Measurements from ENCODE around the gene NAP1L5. TPM values are rescaled to one million over a fixed set of nuclear protein-coding genes. Genes with fewer than 3 reads are reported as not detected.

NAP1L5 gene
- 10 to 100 TPM in 1 of 5 donors, 1 to 10 TPM in 3, not detected in 1; 3.5 to 22.6 (median 7.5) TPM for total RNA-seq
- 1 to 10 TPM; 3.1 to 6.3 (median 4.7) TPM for polyA plus RNA-seq
- long read RNA-seq, donor 1, partial matches to known transcripts: 0 of 1 reads
- long read RNA-seq, donor 1, other reads (novel, unspliced or antisense): 0 of 1 reads
- long read RNA-seq, donor 2, transcript NAP1L5-201 (1 exons, 1,915 nt): major isoform, 8 of 8 reads
- long read RNA-seq, donor 2, partial matches to known transcripts: 0 of 8 reads
- long read RNA-seq, donor 2, other reads (novel, unspliced or antisense): 0 of 8 reads
- long read RNA-seq, donor 3, transcript NAP1L5-201 (1 exons, 1,915 nt): major isoform, 5 of 5 reads
- long read RNA-seq, donor 3, partial matches to known transcripts: 0 of 5 reads
- long read RNA-seq, donor 3, other reads (novel, unspliced or antisense): 0 of 5 reads
- long read RNA-seq, donor 4: 0 reads
- long read RNA-seq, donor 5, transcript NAP1L5-201 (1 exons, 1,915 nt): major isoform, 9 of 9 reads
- long read RNA-seq, donor 5, partial matches to known transcripts: 0 of 9 reads
- long read RNA-seq, donor 5, other reads (novel, unspliced or antisense): 0 of 9 reads
- long read RNA-seq, donor 6, transcript NAP1L5-201 (1 exons, 1,915 nt): major isoform, 9 of 9 reads
- long read RNA-seq, donor 6, partial matches to known transcripts: 0 of 9 reads
- long read RNA-seq, donor 6, other reads (novel, unspliced or antisense): 0 of 9 reads
- long read RNA-seq, donor 7, transcript NAP1L5-201 (1 exons, 1,915 nt): major isoform, 11 of 11 reads
- long read RNA-seq, donor 7, partial matches to known transcripts: 0 of 11 reads
- long read RNA-seq, donor 7, other reads (novel, unspliced or antisense): 0 of 11 reads
- long read RNA-seq, donor 8, transcript NAP1L5-201 (1 exons, 1,915 nt): major isoform, 8 of 8 reads
- long read RNA-seq, donor 8, partial matches to known transcripts: 0 of 8 reads
- long read RNA-seq, donor 8, other reads (novel, unspliced or antisense): 0 of 8 reads
- long read RNA-seq, donor 9, transcript NAP1L5-201 (1 exons, 1,915 nt): major isoform, 17 of 17 reads
- long read RNA-seq, donor 9, partial matches to known transcripts: 0 of 17 reads
- long read RNA-seq, donor 9, other reads (novel, unspliced or antisense): 0 of 17 reads
- long read RNA-seq, donor 10, partial matches to known transcripts: 0 of 4 reads
- long read RNA-seq, donor 10, other reads (novel, unspliced or antisense): 0 of 4 reads

GRCh38 chr4:88697588-88698329, at the start of gene NAP1L5:
Gene NAP1L5, minus strand, starts transcription at chr4:88697829. Its CDS starts 75 bp downstream, at chr4:88697754.
- no peaks in the 10 kb centered on the region for H3K9me3 ChIP-seq
- no peaks in the 10 kb centered on the region for H3K27me3 ChIP-seq
- H3K4me1 ChIP-seq: peaks cover 0 to 25% (median 5%) of the 10 kb centered on the region in 4 donors
- H3K4me3 ChIP-seq: peak within 1 kb of the TSS; percentile 51 to 62 (median 57)
- WGBS, 5 donors: 51 to 62% (median 54%) methylated on average over 30 to 40 of the region's 40 CpGs
- peak; percentile 62 to 92 for DNase-seq
- peaks cover 0 to 30% (median 27%) of the 10 kb centered on the region in 4 donors for H3K36me3 ChIP-seq
- peak within 1 kb of the TSS; percentile 52 to 87 (median 82) for H3K27ac ChIP-seq
- intact Hi-C loops (cut with DNase I; ENCODE audit: low total_unique reads): no loop called here
- TF ChIP-seq POLR2A (IDR thresholded peaks at IDR 0.05): peak in 1 of 4 donors; percentile 55
- TF ChIP-seq POLR2AphosphoS5 (IDR thresholded peaks at IDR 0.05): peak; percentile 62 to 80 (median 63)
- TF ChIP-seq CTCF (IDR thresholded peaks at IDR 0.05): no peak

- 90 to 96% (median 94%) methylated on average over 7 of the region's 7 CpGs for WGBS, 5 donors
- no peaks in the 10 kb centered on the region for H3K9me3 ChIP-seq
- H3K27me3 ChIP-seq: no peaks in the 10 kb centered on the region
- no peak for DNase-seq
- H3K4me1 ChIP-seq: peaks cover 0 to 32% (median 16%) of the 10 kb centered on the region in 4 donors
- intact Hi-C loops (cut with DNase I; ENCODE audit: low total_unique reads): no loop called here
- no peak for TF ChIP-seq EP300 (IDR thresholded peaks at IDR 0.05)
- TF ChIP-seq POLR2AphosphoS5 (IDR thresholded peaks at IDR 0.05): no peak
- TF ChIP-seq POLR2A (IDR thresholded peaks at IDR 0.05): no peak
- no peak for TF ChIP-seq CTCF (IDR thresholded peaks at IDR 0.05)
- peaks cover 43 to 91% (median 87%) of the 10 kb centered on the region in 4 donors for H3K36me3 ChIP-seq
- peak overlapping the region in 1 of 5 donors; percentile 34 for H3K27ac ChIP-seq
- H3K4me3 ChIP-seq: no peak overlapping the region
These were observed 49.7 kb upstream of the NAP1L5 start for GRCh38 chr4:88747351-88747750.

GRCh38 chr4:88746206-88746605, 48.6 kb upstream of the NAP1L5 start:
- Histone ChIP-seq H3K36me3 (peaks cover 43 to 94% (median 84%) of the 10 kb centered on the region in 4 donors), H3K4me3 (no peak overlapping the region), H3K27ac (peak overlapping the region in 2 of 5 donors; percentile 33 to 61), H3K27me3 (no peaks in the 10 kb centered on the region), H3K4me1 (peaks cover 0 to 30% (median 13%) of the 10 kb centered on the region in 4 donors), H3K9me3 (no peaks in the 10 kb centered on the region)
- 48 to 70% (median 68%) methylated on average over 5 of the region's 5 CpGs for WGBS, 5 donors
- intact Hi-C loops (cut with DNase I; ENCODE audit: low total_unique reads): no loop called here
- DNase-seq: no peak
- TF ChIP-seq CTCF (IDR thresholded peaks at IDR 0.05) (no peak), POLR2AphosphoS5 (IDR thresholded peaks at IDR 0.05) (no peak), POLR2A (IDR thresholded peaks at IDR 0.05) (no peak), EP300 (IDR thresholded peaks at IDR 0.05) (no peak)

Data from stomach (tissue), 19 donors.